SH-SY5Y (cell line): ENCODE data around the gene AK5.

Experiments
- GATA2 ChIP-seq: IDR thresholded peaks from 2 replicates; pipeline ENCODE4 v1.6.1; 2011; ENCODE audit warnings: mild to moderate bottlenecking, low read depth, low read length
- GATA3 ChIP-seq: IDR thresholded peaks from 2 replicates; pipeline ENCODE4 v1.6.1; 2011; ENCODE audit warnings: low read depth, mild to moderate bottlenecking, low read length, moderate library complexity

DNA sequence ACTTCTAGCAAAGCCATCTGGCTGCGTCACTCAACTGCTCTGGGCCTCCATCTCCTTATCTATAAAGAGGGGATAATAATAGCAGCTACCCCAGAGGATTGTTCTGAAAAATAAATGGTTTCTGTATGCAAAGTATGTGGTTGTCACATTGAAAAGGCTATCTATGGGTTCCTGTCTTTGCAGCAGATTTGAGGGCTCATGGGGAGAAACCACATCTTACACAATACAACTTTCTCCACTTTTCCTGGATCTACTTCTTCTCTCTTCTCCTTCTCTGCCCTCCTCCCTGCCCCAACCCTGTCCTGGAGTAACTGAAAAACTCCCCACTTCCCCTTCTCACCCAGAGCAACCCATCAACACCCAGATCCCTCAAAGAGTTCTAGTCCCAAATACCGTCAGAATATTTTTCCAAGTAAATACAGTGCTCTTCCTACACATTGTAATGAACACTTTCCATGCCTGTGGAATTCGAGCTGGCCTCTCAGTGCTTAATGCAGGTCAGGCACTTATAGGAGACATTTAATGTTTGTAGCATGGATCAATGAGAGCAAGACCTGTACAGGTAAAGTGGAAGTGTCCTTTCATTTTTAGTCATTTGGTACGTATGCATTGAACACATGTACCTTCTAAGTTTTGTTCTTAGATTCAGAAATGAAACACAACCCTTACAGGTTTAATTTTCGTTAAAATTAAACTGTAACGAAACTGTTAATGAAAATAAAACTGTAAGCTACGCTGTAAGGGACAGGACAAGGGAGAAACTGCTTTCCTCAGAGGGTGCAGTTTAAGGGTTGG, 131.9 kb downstream of the AK5 start:
- TF ChIP-seq GATA2, result no peak
- TF ChIP-seq GATA3, result no peak
